Muscle of arm (tissue), 14 donors: Measurements from ENCODE around the gene SLC26A2. TPM values are rescaled to one million over a fixed set of nuclear protein-coding genes. Genes with fewer than 3 reads are reported as not detected.

ENCODE experiments used
- DNase-seq: peaks from one replicate; pipeline ENCODE4 v3.0.0-alpha.2; 2013
- long read RNA-seq, 11 donors: transcript quantifications; one replicate each; lab custom pipeline, GENCODE V29; 2026
- polyA plus RNA-seq, 12 donors: library from polyadenylated mRNA; unstranded; fragments of 120-200 nt; gene quantifications; one replicate each; pipeline ENCODE4 v1.2.1, GENCODE V29; 2013; ENCODE audit not compliant: insufficient read length in 12 of 12

The SLC26A2 gene
- 10 to 100 TPM in 8 of 12 donors, 1 to 10 TPM in 3, not detected in 1; 8.7 to 81.0 (median 11.9) TPM for polyA plus RNA-seq
- long read RNA-seq, donor 1, full-length matches to known transcripts = 48 of 83 reads
- long read RNA-seq, donor 1, partial matches to known transcripts = 35 of 83 reads
- long read RNA-seq, donor 1, other reads (novel, unspliced or antisense) = 0 of 83 reads
- long read RNA-seq, donor 2, full-length matches to known transcripts = 1 of 1 reads
- long read RNA-seq, donor 2, partial matches to known transcripts = 0 of 1 reads
- long read RNA-seq, donor 2, other reads (novel, unspliced or antisense) = 0 of 1 reads
- long read RNA-seq, donor 3, full-length matches to known transcripts = 1 of 1 reads
- long read RNA-seq, donor 3, partial matches to known transcripts = 0 of 1 reads
- long read RNA-seq, donor 3, other reads (novel, unspliced or antisense) = 0 of 1 reads
- long read RNA-seq, donor 4 = 0 reads
- long read RNA-seq, donor 5, full-length matches to known transcripts = 3 of 3 reads
- long read RNA-seq, donor 5, partial matches to known transcripts = 0 of 3 reads
- long read RNA-seq, donor 5, other reads (novel, unspliced or antisense) = 0 of 3 reads
- long read RNA-seq, donor 6 = 0 reads
- long read RNA-seq, donor 7, full-length matches to known transcripts = 2 of 2 reads
- long read RNA-seq, donor 7, partial matches to known transcripts = 0 of 2 reads
- long read RNA-seq, donor 7, other reads (novel, unspliced or antisense) = 0 of 2 reads
- long read RNA-seq, donor 8, full-length matches to known transcripts = 3 of 3 reads
- long read RNA-seq, donor 8, partial matches to known transcripts = 0 of 3 reads
- long read RNA-seq, donor 8, other reads (novel, unspliced or antisense) = 0 of 3 reads
- long read RNA-seq, donor 9 = 0 reads
- long read RNA-seq, donor 10, full-length matches to known transcripts = 4 of 4 reads
- long read RNA-seq, donor 10, partial matches to known transcripts = 0 of 4 reads
- long read RNA-seq, donor 10, other reads (novel, unspliced or antisense) = 0 of 4 reads
- long read RNA-seq, donor 11, full-length matches to known transcripts = 1 of 1 reads
- long read RNA-seq, donor 11, partial matches to known transcripts = 0 of 1 reads
- long read RNA-seq, donor 11, other reads (novel, unspliced or antisense) = 0 of 1 reads

DNA sequence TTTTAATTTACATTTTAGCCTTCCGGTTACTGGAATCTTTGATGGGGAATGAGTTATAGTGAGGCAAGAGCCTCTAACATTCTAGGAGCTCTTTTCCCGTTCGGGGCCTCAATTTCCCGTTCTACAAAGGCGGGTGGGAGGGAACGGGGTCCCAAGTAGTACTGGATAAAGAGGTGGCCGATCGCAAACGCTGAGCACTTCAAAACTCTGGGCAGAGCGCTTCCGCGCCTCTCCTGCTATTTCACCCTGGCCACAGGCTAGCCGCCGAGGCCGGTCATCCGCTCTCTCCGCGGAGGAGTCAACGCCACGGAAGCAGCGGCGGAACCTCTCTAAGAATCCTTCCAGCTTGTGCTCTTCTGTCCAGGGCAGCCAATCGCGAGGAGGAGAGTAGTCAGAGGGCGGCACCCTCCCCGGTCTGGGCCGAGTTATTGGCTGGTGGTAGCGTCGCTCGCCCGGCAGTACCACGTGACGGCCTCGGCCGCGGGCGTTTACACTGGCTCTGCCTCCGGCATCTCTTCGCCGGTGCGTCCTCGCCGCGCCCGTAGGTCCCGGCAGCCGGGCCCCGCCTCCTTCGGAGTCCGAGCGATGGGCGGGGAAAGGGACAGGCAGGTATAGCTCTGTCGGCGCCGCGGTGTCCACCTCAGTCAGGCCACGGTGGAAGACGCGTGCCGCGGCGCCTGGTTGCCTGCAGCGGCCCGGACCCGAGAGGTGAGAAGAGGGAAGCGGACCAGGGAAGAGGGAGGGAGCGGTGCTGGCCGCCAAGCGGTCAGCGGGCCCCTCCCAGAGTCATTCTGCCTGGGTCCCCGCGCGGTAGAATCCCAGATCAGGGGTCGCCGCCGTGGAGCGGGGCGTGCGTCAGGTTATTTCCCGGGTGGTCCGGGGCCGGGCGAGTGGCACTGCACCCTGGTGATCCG, at the start of gene SLC26A2:
Gene SLC26A2, plus strand, starts transcription at position 487 of the 914 bp plus-strand sequence. CDS start 16,895 bp downstream, outside the sequence.
- DNase-seq = peak; percentile 97

DNA sequence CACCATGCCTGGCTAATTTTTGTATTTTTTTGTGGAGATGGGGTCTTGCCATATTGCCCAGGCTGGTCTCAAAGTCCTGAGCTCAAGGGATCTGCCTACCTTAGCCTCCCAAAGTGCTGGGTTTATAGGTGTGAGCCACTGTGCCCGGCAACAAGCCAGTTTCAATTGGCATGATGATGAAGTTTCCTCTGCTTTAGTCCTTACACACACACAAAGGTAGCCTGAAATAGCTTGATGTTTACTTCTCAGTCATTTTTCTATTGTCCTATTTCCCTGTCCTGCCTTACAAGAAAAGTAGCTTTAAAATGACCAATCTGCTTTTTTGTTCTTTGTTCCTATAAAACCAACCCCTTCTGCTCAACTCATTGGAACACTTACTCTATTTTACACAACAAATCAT, 49.5 kb upstream of the SLC26A2 start:
- no peak for DNase-seq

DNA sequence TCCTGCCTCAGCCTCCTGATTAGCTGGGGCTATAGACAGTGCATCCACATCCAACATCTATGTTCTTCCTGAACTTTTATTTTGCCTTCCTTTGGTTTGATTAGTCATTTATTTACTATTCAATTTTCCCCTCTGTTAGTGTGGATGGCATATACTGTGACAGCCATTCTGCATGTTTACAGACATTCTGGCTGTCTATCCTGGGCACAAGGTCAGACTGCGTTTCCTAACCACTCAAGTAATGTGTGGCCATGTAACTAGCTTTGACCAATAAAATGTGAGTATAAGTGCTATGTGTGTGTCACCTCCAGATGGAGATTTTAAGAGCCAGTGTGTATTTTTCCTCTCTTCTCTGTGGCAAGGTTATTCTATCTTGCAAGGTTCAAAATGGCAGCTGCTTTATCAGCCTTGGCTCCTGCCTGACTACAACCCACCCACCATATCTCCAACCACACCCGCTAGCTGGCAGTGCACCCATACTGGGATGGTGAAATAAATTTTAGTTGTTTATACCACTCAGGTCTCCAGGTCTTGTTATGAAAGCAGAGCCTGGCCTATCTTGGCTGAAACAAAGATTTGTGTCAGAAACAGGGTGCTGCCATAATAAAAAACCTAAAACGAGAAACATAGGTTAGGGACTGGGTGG, 48.2 kb upstream of the SLC26A2 start:
- no peak for DNase-seq

- no peak for DNase-seq
These were observed 46.8 kb upstream of the SLC26A2 start for GRCh38 chr5:149913436-149914419.

DNA sequence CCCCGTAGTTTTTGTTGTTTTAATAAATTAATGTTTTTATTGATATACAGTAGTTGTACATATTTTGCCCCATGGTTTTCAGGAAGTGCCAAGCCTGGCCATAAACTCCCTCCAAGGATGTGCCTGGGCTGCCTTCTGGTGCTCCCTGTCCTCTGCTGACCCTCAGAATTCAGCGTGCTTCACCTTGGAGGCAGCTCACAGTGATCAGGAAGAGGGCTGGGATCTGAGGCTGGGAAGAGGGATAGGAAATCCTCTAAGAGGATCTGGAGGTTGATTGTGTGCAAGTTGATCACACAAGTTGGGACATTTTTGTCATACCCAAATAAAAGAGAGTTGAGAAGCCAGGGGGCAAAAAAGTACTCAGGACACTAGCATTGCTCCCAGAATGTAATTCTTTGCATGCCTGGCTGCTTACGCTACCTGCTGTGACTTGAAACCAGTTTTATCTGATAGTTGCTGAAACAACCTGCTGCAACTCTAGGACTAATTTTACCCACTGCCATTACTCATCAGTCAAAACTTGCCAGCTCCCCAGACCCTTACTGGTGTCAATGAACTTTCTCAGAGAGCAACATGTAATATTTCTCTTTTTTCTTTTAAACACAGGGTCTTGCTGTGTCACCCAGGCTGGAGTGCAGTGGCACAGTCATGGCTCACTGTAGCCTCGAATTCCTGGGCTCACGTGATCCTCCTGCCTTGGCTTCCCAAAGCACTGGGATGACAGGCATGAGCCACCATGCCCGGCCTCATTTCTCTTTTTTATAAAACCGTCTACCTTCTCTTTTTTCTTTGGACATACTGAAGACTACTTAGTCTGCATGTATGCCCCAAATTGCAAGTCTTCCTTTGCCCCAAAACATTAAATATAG, 44.9 kb upstream of the SLC26A2 start:
- no peak for DNase-seq

GRCh38 chr5:149916334-149917072, 44.1 kb upstream of the SLC26A2 start:
- DNase-seq = no peak

- no peak for DNase-seq
These were observed 43.4 kb upstream of the SLC26A2 start for GRCh38 chr5:149917073-149917676.

DNA sequence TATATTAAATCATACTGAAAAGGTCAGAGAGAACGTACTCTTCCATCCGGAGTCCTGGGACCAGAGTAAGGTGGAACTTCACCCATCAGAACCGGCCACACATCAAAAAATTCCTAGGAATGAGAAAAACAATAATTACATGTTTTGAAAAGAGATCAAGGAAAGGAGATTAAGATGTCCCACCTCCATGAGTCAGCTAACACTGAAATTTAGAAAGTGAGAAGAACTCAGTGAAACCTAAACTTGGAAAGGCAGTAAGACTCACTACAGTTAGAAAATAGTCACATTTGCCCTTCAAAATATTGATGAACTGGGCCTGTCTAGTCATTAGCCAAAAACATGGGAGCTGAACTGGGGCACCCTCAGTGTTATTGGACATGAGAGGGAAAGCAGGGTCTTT, 39.0 kb upstream of the SLC26A2 start:
- no peak for DNase-seq

GRCh38 chr5:149922950-149923349, 37.6 kb upstream of the SLC26A2 start:
- DNase-seq = no peak

DNA sequence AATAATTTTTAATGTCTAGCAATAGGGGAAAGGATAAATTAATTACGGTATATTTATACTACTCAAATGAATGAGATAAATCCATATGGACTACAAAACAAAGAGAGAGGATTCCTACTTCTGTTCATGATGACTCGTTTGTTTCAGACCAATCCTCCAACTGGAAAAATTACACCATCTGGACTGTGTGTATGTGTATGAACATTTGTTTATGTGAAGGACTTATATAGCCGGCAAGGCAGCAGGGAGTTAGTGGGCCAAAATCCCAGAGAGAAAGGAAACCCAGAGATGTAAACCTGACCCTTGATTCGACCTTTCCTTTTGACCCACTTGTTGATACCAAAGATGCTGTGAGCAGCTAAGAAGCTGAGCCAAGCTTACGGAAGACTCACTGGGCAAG, 36.1 kb upstream of the SLC26A2 start:
- DNase-seq = no peak

GRCh38 chr5:149930043-149930748, 30.4 kb upstream of the SLC26A2 start:
- no peak for DNase-seq

DNA sequence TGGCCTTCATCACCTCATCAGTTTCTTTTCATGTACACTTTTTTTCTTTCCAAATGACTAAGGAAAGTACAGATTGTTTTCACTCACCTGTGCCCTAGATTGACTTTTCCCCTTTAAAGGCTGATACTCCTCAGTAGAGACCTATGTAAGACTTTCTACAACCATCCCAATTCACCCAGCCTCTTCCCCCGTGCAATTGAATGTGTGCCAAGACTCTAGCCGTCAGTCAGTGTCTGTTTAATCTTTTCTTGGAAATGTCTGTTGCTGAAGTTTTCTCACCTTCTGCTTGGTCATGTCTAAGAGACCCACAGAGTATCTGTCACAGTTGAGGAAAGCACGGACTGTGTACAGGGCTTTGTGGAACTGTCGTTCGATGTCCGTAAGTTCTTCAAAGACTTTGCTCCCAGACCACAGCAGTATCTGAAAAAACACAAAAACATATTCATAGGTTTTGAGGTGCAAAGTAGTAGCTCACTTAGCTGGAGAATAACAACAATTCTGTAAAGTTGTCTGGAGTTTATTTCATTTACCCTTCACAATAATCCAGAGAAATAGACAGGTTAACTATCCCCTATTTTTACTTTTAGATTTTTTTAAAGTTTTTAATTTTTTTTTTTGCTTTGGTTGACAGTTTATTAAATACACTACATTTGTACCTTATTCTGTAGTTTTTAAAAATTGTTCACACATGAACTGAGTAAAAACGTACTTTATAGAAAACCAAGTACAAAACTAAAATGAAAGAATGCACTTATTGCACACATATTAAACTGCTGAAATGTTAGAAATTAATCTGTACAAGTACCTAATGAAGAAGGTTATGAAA, 29.6 kb upstream of the SLC26A2 start:
- DNase-seq = no peak

GRCh38 chr5:149931992-149932436, 28.5 kb upstream of the SLC26A2 start:
- no peak for DNase-seq

GRCh38 chr5:149932445-149933350, 27.9 kb upstream of the SLC26A2 start:
- no peak for DNase-seq
